Ishikawa (cell line): ENCODE results near the gene PCNT.
A peak's percentile ranks its signal among the peaks of the same experiment; 100 is the strongest.

Experiments used
- CEBPB ChIP-seq: IDR thresholded peaks from 2 replicates; pipeline ENCODE4 v1.6.1; 2012
- EP300 ChIP-seq: IDR thresholded peaks from 2 replicates; pipeline ENCODE4 v1.6.1; 2012; ENCODE audit warnings: borderline replicate concordance
- MAX ChIP-seq: IDR thresholded peaks from 2 replicates; pipeline ENCODE4 v1.6.1; 2012
- REST ChIP-seq: IDR thresholded peaks from 2 replicates; pipeline ENCODE4 v1.6.1; 2012; ENCODE audit warnings: low read depth, mild to moderate bottlenecking
- TEAD4 ChIP-seq: IDR thresholded peaks from 2 replicates; pipeline ENCODE4 v1.6.1; 2012

- TF ChIP-seq REST (no peak), MAX (0 out of 2 replicates have a peak, but pooled peaks have one; percentile 19), TEAD4 (no peak), CEBPB (no peak), EP300 (no peak)
Measured at GRCh38 chr21:46317710-46318463, 6.1 kb upstream of the PCNT start.
